ENCODE results near the gene AJUBA. TPM values are rescaled to one million over a fixed set of nuclear protein-coding genes. Genes with fewer than 3 reads are reported as not detected.
A peak's percentile ranks its signal among the peaks of the same experiment; 100 is the strongest.

Gene AJUBA
- total RNA-seq, 1 donor, result 14.6 TPM

DNA sequence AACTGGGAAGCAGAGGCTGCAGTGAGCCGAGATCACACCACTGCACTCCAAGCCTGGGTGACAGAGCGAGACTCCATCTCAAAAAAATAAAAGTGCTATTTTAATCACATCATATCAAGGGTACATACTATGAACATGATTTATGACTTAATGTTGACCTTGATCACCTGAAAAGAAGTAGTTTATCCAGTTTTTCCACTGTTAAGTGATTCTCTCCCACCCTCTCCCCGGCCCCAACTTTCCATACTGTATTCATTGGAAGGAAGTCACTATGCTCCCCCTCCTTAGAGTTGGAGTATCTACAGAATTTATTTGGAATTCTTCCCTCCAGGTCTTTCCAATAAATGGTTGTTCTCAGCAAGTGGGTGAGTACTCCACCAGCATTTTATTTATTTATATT, 50.2 kb downstream of the AJUBA start:
- TF ChIP-seq, protein P1, sequence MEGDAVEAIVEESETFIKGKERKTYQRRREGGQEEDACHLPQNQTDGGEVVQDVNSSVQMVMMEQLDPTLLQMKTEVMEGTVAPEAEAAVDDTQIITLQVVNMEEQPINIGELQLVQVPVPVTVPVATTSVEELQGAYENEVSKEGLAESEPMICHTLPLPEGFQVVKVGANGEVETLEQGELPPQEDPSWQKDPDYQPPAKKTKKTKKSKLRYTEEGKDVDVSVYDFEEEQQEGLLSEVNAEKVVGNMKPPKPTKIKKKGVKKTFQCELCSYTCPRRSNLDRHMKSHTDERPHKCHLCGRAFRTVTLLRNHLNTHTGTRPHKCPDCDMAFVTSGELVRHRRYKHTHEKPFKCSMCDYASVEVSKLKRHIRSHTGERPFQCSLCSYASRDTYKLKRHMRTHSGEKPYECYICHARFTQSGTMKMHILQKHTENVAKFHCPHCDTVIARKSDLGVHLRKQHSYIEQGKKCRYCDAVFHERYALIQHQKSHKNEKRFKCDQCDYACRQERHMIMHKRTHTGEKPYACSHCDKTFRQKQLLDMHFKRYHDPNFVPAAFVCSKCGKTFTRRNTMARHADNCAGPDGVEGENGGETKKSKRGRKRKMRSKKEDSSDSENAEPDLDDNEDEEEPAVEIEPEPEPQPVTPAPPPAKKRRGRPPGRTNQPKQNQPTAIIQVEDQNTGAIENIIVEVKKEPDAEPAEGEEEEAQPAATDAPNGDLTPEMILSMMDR (IDR thresholded peaks at IDR 0.05; ENCODE audit: insufficient read depth, low read length), result no peak
- no peak for DNase-seq (ENCODE audit: low read depth)
- no peak overlapping the region for H3K4me3 ChIP-seq (ENCODE audit: low read depth, low read length)

DNA sequence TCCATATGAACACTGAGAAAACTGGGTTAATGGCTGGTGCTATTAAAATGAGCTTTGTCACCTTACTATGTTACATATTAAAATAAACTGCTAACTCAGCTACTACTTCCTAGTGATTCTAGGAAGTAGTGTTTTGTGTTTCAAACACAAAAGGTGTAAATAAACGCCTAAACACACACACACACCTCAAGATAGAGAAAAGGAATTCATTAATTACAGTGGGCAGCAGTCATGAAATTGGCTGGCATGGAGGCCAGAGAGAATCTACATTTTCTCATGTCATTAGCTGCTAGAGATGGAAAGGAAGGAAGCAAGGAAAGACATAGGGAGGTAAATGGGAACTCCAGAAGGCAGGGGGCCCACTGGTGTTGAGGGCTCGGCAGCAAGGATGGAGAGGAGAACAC, 52.4 kb downstream of the AJUBA start:
- TF ChIP-seq, protein P1 (IDR thresholded peaks at IDR 0.05; ENCODE audit: insufficient read depth, low read length), result no peak
- DNase-seq (ENCODE audit: low read depth), result no peak
- H3K4me3 ChIP-seq (ENCODE audit: low read depth, low read length), result peak overlapping the region; percentile 65

- H3K4me3 ChIP-seq (ENCODE audit: low read depth, low read length), result peak within 1 kb of the TSS; percentile 98
- peak; percentile 100 for DNase-seq (ENCODE audit: low read depth)
- TF ChIP-seq, protein P1 (IDR thresholded peaks at IDR 0.05; ENCODE audit: insufficient read depth, low read length), result no peak
Measured at GRCh38 chr14:22929104-22929960, 53.0 kb downstream of the AJUBA start, which contains the start of gene PRMT5. Gene PRMT5 (minus strand): TSS chr14:22929376. CDS start chr14:22929361, 15 bp downstream.

DNA sequence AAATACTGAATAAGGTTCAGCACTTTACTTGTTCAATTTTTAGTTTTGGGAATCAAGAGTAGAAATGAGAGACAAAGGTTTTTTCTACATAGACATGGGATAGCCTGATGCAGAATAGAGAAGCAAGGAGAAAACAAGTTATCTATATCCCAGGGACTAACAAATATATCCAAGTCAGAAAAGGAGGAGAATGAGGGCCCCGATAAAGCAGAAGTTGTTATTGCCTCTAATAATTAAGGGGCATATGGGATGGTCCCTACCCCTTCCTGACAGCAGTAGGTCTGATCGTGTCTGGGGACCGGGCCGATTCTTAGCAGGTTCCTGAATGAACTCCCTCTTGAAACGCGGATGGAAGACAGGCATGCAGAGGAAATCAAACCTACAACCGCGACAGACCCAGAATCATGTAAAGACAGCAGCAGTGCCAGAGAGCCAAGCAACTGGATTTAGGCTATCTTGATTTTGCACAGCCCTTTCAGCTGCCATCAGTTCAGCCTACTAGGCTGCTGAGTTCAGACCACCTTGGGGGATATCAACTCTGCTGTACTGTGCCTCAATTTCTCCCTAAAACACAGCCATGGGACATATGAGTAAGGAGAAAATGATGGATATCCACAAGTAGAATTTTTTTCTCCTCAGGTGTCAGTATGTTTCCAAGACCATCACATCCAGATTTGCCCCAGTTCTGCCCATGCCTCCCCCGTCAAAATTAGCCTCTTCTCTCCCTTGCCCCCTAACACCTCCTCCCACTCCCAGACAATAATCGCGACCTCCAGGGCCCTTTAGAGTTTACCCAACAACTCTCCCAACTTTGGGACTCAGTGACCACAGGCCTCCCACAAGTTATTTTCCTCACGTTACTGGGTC, 53.9 kb downstream of the AJUBA start:
- no peak for DNase-seq (ENCODE audit: low read depth)
- TF ChIP-seq, protein P1 (IDR thresholded peaks at IDR 0.05; ENCODE audit: insufficient read depth, low read length), result no peak
- peak overlapping the region; percentile 98 for H3K4me3 ChIP-seq (ENCODE audit: low read depth, low read length)

DNA sequence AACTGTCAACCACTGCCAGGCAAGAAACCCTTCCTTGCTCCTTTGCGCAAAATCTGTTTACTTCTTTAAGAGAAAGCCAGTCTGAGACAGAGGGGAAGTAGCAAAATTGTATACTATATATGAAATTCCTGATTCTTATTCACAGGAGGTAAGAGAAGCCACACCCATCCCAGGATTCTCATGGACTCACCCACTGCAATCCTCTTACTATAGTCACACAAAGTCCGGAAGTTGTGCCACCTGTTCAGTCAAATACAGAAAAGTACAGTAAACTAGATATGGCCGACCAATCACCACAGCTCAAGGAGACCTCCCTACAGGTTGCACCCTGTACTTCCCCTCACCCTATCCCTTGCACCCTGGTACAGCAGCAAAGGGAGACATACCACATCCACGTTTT, 56.0 kb downstream of the AJUBA start:
- no peak overlapping the region for H3K4me3 ChIP-seq (ENCODE audit: low read depth, low read length)
- no peak for DNase-seq (ENCODE audit: low read depth)
- TF ChIP-seq, protein P1 (IDR thresholded peaks at IDR 0.05; ENCODE audit: insufficient read depth, low read length), result no peak

- H3K4me3 ChIP-seq (ENCODE audit: low read depth, low read length), result no peak overlapping the region
- no peak for DNase-seq (ENCODE audit: low read depth)
- TF ChIP-seq, protein P1 (IDR thresholded peaks at IDR 0.05; ENCODE audit: insufficient read depth, low read length), result no peak
Measured at GRCh38 chr14:22925513-22925912, 56.8 kb downstream of the AJUBA start.
